KOPT-K1 (cell line): ENCODE measurements around the gene TP53I11.

Experiments used
- H3K27ac ChIP-seq: fragments of 200-600 bp; sonication (generic); 2 replicates; pipeline ENCODE4 v1.5.1; 2016; ENCODE audit warnings: antibody characterized with exemption, mild to moderate bottlenecking, low read depth, low read length; ENCODE audit not compliant: poor library complexity, severe bottlenecking
- H3K36me3 ChIP-seq: fragments of 200-600 bp; sonication (generic); 2 replicates; pipeline ENCODE4 v1.5.1; 2017; ENCODE audit warnings: antibody characterized with exemption, mild to moderate bottlenecking, low read length, moderate library complexity; ENCODE audit not compliant: insufficient read depth
- H3K9me3 ChIP-seq: fragments of 200-600 bp; sonication (generic); 2 replicates; pipeline ENCODE4 v1.5.1; 2017; ENCODE audit warnings: antibody characterized with exemption, low read length, mild to moderate bottlenecking; ENCODE audit not compliant: insufficient read depth, poor library complexity, severe bottlenecking

TP53I11 gene

GRCh38 chr11:44910591-44910990 is 40.1 kb downstream of the TP53I11 start:
- Histone ChIP-seq H3K9me3 (no peaks in the 10 kb centered on the region), H3K36me3 (no peaks in the 10 kb centered on the region), H3K27ac (no peak overlapping the region)

- Histone ChIP-seq H3K27ac (no peak overlapping the region), H3K9me3 (no peaks in the 10 kb centered on the region), H3K36me3 (no peaks in the 10 kb centered on the region)
Observed at GRCh38 chr11:44909557-44909956, 41.1 kb downstream of the TP53I11 start.

DNA sequence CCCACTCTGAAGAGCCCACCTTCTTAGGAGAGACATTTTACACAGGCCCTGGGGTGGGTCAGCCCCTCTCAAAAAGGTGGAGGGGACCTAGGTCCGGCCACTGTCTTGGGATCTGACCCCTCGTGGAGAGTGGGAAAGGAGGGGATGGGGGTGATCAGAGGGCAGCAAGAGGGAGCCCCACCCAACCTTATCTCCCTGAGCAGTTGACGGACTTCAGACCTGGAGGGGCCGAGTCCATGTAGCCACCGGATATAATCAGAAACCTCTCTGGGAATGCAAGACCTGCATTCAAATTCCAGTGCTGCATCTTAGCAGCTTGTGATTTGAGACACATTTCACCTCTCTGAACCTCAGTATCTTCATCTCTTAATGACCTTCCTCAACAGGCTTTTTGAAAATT is 44.0 kb downstream of the TP53I11 start:
- H3K27ac ChIP-seq, result no peak overlapping the region
- H3K9me3 ChIP-seq, result no peaks in the 10 kb centered on the region
- H3K36me3 ChIP-seq, result no peaks in the 10 kb centered on the region

- Histone ChIP-seq H3K36me3 (no peaks in the 10 kb centered on the region), H3K9me3 (no peaks in the 10 kb centered on the region), H3K27ac (no peak overlapping the region)
Observed at GRCh38 chr11:44905131-44905866, 45.4 kb downstream of the TP53I11 start.

DNA sequence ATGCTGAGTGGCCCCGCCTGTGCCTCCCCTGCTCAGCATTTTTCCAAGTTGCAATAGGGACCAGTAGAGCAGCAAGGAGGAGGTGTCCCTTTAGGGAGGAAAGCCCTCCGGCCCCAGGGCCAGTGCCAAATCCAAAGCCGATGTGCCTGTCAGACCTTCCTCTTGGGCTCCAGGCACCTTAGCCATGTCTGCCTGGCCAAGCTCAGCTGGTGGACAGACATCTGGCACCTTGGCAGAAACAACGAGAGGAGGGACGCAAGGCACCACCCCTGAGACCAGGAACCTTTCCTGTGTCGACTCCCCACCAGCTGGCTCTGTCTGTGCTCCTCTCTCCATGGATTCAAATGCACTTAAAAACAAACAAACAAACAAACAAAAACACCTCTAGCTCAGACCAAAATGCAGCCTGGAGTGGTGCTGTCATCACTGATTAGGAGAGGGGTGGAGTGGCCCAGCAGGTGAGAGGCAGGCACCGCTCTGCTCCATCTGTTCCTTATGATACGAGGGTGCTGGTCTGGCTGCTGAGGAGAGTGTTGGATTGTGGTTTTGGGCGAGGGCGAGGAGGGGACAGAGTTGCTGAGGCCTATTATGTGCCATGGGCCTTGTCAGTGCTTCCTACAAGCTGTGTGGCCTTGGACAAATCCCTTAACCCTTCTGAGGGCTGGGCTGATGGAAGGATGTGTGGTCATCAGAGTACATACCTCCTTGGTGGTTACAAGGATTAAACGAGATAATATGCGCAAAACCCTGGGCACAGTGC is 46.2 kb downstream of the TP53I11 start:
- Histone ChIP-seq H3K27ac (no peak overlapping the region), H3K9me3 (no peaks in the 10 kb centered on the region), H3K36me3 (no peaks in the 10 kb centered on the region)

DNA sequence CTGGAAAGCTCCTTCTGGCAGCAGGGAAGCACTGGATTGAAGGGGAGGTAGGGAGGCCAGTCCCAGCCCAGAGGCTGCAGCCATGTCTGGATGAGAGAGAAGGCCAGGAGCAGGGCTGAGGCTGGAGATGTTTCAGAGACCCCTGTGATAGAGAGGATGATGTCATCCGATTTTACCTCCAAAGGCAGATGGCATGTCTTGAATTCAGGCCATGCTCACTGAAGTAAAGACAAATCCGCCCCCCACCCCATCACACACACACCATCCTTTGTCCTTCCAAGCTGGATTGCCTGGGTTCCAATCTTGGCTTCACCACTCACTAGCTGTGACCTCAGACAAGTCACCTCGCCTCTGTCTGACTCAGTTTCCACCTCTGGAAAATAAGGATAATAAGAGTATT is 47.2 kb downstream of the TP53I11 start:
- H3K27ac ChIP-seq, result no peak overlapping the region
- H3K36me3 ChIP-seq, result no peaks in the 10 kb centered on the region
- H3K9me3 ChIP-seq, result no peaks in the 10 kb centered on the region

- Histone ChIP-seq H3K9me3 (no peaks in the 10 kb centered on the region), H3K36me3 (no peaks in the 10 kb centered on the region), H3K27ac (no peak overlapping the region)
Observed at GRCh38 chr11:44903035-44903434, 47.6 kb downstream of the TP53I11 start.

DNA sequence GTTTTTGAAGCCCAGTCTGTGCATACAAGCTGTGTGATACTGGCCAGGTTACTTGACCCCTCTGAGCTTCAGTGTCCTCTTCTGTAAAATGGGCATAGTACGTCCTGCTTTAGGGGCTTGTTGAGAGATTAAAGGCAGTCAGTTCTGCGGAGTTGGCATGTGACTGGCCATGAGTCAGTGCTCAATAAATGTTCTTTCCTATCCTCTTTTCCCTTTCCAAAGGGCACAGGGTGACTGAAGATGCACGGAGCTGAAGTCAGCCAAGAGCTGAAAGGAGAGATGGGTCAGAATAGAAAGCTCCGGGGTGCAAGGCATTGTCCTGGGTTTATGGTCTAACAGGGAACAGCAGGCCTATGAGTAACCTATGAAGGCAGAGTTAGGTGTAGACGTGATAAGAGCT is 48.9 kb downstream of the TP53I11 start:
- no peaks in the 10 kb centered on the region for H3K9me3 ChIP-seq
- no peaks in the 10 kb centered on the region for H3K36me3 ChIP-seq
- no peak overlapping the region for H3K27ac ChIP-seq

GRCh38 chr11:44901120-44901633 is 49.5 kb downstream of the TP53I11 start:
- no peaks in the 10 kb centered on the region for H3K36me3 ChIP-seq
- H3K9me3 ChIP-seq, result no peaks in the 10 kb centered on the region
- no peak overlapping the region for H3K27ac ChIP-seq

- Histone ChIP-seq H3K36me3 (no peaks in the 10 kb centered on the region), H3K9me3 (no peaks in the 10 kb centered on the region), H3K27ac (no peak overlapping the region)
Observed at GRCh38 chr11:44899959-44900358, 50.7 kb downstream of the TP53I11 start.

DNA sequence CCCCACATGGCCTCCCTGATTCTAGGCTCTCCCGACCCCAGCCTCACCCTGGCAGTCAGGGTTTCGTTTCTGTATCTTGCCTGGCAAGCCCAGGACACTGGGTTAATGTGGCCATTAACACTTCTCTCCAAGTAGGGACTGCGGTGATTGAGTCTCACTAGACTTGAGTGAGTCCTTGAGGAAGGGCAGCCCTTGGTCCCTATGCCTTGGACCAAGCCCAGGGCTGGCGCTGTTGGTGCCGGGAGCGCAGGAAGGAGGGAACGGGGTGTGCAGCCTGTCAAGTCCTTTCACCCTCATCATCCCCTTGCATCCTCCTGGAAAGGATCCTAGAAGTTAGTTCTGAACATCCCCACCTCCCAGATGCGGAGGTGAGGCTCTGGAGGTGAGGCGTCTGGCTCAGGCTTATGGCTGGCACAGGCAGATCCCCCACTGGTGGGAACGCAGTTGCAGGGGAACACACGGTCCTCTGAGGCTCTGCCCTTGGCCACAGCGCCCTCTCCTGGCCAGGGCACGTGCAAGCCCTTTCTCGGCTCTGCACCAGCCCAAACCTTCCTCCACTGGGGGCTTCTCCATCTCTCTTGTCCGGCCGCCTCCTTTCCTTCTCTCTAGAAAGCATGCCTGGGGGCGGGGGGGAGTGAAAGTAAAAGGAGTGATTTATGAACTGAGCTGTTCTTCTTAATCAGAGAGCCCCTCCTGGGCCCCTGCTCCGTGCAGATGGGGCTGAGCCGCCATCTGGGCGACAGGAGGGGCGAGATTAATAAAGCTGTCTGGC is 56.7 kb downstream of the TP53I11 start:
- Histone ChIP-seq H3K36me3 (no peaks in the 10 kb centered on the region), H3K27ac (no peak overlapping the region), H3K9me3 (no peaks in the 10 kb centered on the region)

GRCh38 chr11:44893308-44893822 is 57.3 kb downstream of the TP53I11 start:
- Histone ChIP-seq H3K9me3 (no peaks in the 10 kb centered on the region), H3K27ac (no peak overlapping the region), H3K36me3 (no peaks in the 10 kb centered on the region)

DNA sequence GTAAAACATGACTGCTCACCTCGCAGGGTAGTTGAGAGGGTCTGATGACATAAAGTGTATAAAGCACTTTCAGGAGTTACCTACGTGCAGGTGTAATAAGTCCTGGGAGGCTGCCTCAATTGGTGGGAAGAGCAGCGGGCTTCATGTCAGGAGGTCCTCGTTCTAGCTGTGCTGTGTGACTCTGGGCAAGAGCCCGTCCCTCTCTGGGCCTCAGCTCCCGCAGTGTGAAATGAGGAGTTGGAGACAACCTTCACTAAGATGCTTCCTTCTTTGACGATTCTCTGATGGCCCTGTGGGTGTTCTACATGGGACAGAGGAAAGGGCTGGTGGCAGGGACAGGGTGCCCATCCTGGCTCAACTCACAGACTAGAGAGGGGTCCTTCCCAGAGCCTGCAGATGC is 57.8 kb downstream of the TP53I11 start:
- Histone ChIP-seq H3K27ac (no peak overlapping the region), H3K36me3 (no peaks in the 10 kb centered on the region), H3K9me3 (no peaks in the 10 kb centered on the region)

- Histone ChIP-seq H3K36me3 (no peaks in the 10 kb centered on the region), H3K9me3 (no peaks in the 10 kb centered on the region), H3K27ac (no peak overlapping the region)
Observed at GRCh38 chr11:44889266-44889665, 61.4 kb downstream of the TP53I11 start.

GRCh38 chr11:44887636-44888035 is 63.0 kb downstream of the TP53I11 start:
- no peak overlapping the region for H3K27ac ChIP-seq

More at GRCh38 chr11:44887636-44888035, 63.0 kb downstream of the TP53I11 start:
- Histone ChIP-seq H3K36me3 (no peaks in the 10 kb centered on the region), H3K9me3 (no peaks in the 10 kb centered on the region)
